GM19452 (cell line): ENCODE results near the gene FBXW5.

Source experiments
- ATAC-seq: cut with Tn5 transposase; IDR thresholded peaks from one replicate; pipeline ENCODE4 v1.9.1; 2021; ENCODE audit not compliant: unreplicated experiment

Gene FBXW5, protein sequence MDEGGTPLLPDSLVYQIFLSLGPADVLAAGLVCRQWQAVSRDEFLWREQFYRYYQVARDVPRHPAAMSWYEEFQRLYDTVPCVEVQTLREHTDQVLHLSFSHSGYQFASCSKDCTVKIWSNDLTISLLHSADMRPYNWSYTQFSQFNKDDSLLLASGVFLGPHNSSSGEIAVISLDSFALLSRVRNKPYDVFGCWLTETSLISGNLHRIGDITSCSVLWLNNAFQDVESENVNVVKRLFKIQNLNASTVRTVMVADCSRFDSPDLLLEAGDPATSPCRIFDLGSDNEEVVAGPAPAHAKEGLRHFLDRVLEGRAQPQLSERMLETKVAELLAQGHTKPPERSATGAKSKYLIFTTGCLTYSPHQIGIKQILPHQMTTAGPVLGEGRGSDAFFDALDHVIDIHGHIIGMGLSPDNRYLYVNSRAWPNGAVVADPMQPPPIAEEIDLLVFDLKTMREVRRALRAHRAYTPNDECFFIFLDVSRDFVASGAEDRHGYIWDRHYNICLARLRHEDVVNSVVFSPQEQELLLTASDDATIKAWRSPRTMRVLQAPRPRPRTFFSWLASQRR

DNA sequence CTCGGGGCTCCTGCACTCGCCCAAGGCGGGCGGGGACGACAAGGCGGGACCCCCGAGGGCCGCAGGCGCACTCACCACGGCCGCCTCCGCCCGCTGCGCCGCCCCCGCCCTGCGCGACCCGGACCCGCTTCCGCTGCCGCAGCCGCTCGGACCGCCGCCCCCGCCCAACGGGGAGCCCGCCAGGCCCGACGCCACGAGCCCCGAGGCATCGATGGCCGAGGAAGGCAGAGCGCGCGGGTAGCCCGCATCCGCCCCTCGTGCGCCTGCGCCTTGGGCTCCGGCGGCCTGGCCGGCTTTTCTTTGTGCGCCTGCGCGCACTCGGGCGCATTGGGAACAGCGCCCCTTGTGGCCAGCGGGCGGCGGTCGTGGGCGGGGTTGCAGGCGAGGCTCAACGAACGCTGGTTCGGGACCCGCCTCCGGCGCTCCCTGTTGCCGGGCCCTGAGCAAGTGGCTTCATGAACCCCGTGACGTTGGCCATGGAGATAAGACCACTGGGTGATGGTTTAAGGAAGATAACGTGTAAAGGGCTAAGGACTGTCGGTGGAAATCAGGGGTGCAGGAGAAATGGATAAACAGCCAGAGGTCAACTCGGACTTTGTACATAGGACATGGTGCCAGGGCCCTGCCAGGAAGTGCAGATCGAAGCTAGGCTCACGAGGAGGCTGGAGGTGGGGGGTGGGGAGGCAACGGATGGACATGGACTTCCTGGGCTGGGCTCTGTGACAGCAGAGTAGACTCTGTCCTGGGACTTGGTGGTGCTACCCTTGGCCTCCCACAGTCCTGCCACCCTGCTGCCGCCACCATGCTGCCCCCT is at the start of gene FBXW5, which contains the start of gene C8G:
Gene FBXW5 (minus strand): TSS at position 220 of the 814 bp plus-strand sequence. CDS start 655 bp downstream, outside the sequence.
Gene C8G (plus strand): TSS at position 725 of the 814 bp plus-strand sequence. CDS start 78 bp downstream, at position 803.
- peak; percentile 74 for ATAC-seq

DNA sequence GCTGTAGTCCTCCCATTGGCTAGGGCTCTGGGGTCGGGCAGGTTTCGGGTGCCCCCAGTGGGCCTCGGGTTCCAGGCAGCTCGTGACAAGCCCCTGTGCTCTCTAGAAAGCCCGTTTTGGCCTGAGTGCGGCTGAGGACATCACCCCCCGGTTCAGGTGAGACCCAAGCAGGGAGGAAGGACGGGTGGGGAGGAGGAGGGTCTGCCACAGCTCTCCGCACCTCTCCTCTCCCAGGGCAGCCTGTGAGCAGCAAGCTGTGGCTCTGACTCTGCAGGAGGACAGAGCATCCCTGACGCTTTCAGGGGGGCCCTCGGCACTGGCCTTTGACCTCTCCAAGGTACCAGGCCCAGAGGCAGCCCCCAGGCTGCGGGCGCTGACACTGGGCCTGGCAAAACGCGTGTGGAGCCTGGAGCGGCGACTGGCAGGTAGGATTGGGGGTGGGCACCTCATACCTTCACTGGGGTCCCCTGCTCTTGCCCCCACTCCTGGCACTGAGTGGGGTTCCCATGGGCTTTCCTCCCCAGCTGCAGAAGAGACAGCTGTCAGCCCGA is 48.4 kb upstream of the FBXW5 start:
- ATAC-seq: no peak

DNA sequence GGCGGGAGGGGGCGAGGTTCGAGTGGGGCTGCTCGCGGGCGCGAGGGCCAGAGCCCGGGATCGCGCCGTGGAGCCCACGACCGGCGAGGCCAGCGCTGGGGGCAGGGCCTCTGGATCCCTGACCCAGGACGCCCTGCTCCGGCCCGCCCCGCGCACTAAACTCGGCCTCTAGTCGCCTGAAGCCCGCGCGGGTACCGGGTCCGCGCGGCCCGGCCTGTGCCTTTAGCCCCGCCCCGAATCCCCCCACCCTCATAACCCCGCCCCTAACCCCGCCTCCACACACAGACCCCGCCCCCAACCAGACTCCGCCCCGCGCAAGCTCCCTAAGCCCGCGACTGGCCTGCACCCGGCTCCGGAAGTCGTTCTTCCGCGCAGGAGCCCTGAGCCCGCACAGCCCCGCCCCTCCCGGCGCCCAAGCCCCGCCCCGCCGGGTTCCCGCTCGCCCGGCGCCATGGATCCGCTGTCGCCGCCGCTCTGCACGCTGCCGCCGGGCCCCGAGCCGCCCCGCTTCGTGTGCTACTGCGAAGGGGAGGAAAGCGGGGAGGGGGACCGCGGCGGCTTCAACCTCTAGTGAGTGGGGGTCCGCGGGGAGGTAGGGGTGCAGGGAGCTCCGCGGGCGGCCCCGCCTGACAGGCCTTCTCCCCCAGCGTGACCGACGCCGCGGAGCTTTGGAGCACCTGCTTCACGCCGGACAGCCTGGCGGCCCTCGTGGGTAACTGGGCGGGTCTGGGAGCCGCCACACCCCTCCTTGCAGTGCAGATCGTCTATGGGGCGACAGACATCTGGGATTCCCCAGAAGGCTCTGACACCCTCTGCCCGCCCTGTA is 47.7 kb upstream of the FBXW5 start, which contains the start of gene PAXX:
Gene PAXX (plus strand): TSS at position 430 of the 826 bp plus-strand sequence. CDS start 22 bp downstream, at position 452.
- peak; percentile 84 for ATAC-seq

DNA sequence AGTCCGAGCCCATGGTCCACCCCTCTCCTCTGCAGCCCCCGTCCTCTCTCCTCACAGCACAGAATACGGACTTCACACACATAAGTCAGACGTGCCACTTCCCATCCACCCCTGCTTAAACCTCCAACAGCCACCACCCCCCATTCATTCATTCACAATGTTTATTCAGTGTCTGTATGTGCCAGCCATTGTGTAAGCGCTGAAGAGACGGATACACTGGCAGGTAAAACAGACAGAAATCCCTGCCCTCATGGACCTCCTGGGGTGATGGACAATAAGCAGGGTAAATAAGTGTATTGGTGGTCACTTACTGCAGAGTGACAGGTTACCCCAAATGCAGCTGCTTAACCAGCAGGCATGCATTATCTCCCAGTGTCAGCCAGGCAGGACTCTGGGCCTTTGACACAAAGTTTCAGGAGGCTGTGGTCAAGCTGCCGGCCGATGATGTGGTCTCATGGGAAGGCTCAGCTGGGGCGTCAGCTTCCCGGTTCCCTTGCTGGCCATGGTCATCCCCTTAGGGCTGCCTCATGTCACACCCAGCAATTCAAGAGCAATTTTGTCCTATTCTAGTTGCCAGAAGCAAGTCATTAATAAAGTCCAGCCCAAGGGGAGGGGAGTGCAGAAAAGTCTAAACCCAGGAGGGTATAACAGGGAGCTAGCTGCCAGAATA is 45.8 kb upstream of the FBXW5 start:
- ATAC-seq: no peak

DNA sequence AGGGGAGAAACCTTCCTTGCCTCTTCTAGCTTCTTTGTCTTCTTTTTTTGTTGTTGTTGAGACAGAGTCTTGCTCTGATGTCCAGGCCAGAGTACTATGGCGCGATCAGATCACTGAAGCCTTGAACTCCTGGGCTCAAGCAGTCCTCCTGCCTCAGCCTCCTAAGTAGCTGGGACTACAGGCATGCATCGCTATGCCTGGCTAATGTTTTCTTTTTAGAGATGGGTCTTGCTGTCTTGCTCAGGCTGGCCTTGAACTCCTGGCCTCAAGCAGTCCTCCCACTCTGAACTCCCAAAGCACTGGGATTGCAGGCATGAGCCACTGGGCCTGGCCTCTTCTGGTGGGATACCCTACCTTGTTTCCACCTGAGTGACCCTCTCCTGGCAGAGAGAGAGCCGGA is 44.3 kb upstream of the FBXW5 start:
- ATAC-seq: no peak

DNA sequence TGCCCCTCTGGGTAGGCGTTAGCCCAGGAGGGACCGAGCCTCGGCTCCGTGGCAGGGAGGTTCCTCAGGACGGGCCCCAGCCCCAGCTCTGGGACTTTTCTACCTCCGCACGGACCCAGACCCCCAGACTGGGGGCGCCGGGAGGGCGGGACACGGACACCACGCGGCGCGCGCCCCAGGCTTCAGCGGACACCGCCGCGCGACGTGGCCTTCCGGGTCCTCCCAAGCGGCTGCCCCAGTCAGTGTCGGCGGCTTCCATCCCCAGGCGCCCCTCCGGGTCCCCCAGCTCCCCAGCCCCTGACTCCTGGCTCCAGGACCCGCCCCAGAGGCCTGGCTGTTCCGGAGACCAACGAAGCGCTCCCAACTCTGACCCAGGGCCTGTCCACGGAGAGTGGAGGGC is 41.3 kb upstream of the FBXW5 start:
- ATAC-seq: no peak

DNA sequence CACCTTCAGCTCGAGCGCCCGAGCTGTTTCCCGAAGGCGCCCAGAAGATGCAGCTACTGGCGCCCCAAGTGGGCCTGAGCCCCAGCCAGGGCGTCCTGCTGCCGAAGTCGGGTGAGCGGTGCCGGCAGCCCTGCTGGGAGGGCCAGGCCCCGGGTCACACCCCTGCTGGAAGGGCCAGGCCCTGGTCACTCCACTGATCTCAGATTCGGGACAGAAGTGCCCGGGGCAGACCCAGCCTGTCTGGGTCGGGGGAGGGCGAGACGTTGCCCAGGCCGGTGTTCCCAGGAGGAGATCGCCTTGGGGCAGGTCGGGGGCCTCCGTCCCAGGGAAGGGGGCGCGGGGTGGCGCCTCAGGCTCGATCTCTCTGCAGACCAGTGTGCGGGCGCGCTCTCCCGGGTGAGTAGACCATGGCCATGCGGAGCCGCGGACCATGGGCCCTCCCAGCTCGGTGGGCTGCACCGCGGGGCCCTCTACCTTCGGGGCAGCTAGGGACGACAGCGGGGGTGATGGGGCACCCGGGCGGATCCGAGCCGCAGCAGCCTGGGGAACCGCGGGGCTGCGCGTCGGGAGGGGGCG is 40.6 kb upstream of the FBXW5 start:
- no peak for ATAC-seq

DNA sequence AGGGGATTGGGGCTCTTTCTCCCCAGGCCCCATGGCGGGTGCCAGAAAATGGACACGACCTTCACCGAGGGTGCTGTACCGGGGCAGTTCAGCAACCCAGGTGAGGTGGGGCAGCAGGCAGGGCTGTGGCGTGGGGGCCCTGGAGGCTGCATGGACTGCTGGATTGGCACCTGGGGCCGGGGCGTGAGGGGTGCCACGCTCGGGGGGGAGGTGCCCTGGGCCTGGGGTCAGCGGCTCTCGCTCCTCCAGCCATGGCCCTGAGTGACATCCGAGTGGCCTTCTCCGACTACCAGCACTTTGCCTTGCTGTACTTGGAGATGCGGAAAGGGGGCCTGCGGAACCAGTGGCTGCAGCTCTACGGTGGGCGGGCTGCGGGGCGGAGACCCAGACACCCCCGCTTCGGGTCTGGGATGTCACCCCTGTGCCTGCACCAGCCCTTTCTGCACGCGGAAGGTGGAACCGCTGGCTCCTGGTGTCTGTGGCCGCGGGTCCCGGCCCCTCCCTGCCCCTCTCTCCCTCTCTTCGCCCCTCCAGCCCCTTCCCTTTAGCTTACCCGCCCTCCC is 40.0 kb upstream of the FBXW5 start:
- no peak for ATAC-seq

DNA sequence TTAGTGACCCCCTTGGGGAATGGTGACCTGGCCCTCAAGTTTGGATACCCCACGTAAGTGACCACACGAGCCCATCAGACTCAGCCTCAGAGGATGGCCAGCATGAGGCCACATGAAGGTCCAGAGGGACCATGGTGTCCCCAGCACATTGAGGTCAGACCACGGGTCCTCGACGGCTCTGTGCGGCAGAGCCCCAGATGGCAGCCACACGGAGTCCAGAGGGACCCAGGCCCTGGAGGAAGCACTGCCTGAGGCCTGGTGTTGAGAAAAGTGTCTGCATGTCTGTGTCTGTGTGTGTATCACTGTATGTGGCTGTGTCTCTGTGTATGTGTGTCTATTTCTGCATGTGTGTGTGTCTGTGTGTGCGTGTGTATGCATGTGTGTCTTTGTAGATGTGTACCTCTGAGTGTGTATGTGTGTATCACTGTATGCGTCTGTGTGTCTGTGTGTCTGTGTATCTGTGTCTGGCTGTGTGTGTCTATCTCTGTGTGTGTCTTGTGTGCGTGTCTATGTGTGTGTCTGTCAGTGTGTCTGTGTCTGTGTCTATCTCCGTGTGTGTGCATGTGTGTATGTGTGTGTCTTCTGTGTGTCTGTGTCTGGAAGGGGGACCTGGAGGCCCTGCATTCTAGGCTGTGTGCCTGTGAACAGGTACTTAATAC is 39.2 kb upstream of the FBXW5 start:
- ATAC-seq: no peak

DNA sequence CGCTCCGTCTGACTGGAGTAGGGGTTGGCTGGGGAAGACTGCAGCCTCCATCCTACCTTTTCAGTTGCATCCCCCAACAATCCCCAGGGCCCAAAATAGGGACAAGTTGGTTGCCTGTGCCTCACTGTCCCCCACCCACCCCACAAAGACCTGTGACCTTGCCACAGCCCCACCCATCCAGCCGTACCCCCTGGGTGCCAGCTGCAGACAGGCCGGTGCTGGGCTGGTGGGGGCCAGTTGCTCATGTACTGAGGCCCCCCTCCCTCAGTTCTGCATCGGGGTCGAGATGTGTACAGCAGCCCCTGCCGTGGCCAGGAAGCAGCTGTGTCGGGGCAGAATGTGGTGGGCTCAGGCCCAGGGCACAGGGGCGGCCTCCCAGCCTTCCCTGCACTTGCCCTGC is 38.6 kb upstream of the FBXW5 start:
- no peak for ATAC-seq

DNA sequence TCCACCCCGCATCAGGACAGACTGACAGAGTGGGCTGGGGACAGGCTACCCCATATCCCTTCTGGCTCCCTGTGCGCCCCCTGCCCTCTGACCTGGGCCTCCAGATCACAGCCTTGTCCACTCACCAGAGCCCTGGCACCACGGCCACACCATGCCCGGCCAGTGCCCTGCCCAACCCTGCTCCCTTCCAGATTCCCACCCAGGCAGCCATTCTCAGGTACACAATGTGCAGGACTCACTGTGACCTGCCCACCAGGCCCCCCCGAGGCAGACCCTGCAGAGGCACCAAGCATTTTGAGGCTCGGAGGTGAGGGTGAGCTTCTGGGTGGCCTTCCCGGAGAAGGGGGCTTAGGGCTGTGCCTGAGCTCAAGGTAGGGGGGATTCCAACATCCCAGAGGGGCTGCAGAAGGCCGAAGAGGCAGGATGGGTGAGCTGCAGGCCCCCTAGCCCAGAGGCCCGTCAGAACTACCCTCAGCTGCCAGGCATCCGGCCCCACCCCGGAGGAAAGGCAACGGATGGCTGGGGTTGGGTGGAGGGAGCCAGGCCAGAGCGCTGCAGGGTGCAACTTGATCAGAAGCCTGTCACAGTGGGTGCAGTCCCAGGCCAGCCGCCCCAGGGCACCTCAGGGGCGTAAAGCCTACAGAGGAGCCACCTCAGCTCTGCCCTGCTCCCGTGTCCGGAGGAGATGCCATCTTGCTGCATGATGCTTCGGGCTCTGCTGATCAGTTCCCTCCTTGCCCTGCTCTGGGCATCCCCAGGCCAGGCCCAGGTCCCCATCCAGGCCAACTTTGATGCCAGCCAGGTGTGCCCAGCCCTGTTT is 37.9 kb upstream of the FBXW5 start, which contains the start of gene LCNL1:
Gene LCNL1 (plus strand): TSS at position 762 of the 820 bp plus-strand sequence. CDS start 594 bp downstream, outside the sequence.
- no peak for ATAC-seq

DNA sequence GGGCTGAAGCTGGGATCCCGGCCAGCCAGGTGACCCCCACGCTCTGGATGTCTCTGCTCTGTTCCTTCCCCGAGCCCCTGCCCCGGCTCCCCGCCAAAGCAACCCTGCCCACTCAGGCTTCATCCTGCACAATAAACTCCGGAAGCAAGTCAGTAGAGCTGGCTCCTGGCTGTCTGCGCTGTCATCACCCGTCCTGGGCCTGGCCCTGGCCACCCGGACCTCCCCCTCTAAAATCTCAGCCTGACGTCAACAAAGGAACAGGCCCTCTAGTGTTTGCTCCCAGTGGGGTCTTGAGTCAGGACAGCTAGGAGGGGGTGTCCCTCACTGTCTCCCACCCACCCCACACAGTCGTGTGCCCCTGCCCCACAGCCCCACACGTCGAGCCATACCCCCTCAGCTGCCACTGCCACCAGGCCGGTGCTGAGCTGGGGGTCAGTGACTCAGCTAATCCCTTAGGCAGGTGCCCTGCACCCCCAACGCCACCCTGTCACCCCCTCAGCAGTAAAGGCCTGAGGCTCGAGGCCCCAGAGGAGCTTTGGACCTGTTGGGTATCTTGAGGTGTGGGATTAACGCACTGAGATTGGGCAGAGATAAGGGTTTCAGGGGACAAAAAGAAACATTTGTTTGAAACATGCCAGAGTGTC is 37.2 kb upstream of the FBXW5 start:
- ATAC-seq: no peak

DNA sequence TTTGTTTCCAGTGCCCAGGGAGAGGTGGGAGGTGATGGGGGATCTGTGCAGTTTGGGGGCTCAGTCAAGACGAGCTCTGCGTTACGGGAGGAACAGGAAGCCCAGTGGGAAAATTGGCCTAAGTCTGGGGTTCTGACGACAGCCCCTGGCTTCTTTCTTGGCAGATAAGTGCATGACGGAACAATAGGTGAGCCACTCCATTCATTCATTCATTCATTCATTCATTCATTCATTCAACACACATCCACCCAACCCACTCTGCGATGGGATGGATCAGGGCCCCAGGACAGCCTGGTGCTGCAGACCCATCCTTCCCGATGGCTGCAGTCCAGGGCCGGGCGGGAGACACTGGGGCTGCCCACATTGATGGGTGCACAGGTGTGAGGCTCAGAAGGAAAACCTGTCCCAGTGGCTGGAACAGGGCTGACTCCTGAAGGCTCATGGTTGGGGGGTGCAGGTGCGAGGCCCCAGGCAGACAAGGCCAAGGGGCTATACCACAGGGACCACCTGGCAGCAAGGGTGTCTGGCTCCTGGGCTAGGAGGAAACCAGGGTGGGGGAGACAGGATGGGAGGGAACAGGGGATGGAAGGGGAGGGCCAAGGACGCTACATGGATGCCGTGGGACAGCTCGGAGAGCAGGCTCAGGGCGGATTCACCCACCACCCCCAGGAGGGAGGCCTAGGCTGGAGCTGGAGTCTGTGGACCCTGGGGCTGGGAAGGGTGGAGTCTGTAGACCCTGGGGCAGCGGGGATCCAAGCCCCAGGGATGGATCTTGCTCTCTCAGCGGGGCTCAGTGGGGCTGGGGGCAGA is 36.3 kb upstream of the FBXW5 start:
- ATAC-seq: no peak

DNA sequence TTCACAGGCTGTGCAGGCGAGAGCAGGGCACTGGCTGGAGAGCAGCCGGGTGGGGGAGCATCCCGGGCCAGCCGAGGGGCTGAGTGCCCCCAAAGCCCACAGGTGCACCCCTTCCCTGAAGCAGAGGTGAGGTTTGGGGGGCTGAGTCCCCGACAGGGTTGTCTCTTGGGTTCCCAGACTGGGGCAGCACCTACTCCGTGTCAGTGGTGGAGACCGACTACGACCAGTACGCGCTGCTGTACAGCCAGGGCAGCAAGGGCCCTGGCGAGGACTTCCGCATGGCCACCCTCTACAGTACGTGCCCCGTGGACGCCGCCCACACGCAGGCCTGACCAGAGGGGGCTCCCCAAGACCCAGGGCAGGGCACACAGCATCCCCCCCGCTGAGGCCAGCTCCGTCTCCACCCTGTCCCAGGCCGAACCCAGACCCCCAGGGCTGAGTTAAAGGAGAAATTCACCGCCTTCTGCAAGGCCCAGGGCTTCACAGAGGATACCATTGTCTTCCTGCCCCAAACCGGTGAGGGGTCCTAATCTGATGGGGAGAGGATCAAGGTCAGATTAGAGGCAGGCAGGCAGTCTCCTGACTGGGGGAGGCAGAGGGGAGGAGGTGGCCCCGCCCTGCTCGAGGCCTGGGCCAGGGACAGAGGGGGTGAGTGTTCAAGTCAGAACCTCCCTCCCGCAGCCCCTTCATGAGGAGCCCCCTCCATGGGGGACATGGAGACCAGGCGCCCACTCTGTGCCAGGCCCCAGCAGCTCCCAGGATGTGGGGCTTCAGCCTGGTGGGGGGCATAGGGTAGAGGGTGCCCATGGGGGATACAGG is 35.4 kb upstream of the FBXW5 start:
- no peak for ATAC-seq

DNA sequence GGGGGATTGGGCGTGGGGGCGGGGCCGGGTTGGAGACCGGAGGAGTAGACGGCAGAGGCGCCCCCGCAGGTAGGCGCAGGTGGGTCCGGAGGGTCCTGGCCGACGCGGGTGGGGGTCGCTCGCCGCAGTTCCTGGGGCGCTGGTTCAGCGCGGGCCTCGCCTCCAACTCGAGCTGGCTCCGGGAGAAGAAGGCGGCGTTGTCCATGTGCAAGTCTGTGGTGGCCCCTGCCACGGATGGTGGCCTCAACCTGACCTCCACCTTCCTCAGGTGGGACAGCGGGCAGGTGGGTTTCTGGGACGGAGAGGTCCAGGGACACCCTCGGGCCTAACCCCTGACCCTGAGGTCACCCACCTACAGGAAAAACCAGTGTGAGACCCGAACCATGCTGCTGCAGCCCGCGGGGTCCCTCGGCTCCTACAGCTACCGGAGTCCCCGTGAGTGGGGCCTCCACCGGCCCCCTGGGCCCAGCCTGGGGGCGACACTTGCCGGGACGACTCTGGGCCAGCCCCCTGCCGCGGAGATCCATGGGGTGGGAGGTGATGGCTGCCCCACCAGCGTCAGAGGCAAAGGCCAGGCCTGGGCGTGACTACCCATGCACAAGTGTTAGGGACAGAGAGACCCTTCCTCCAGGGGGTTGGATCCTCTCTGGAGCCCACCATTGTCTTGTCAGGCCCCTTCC is 34.5 kb upstream of the FBXW5 start:
- no peak for ATAC-seq
